Peyer's patch (tissue), 4 donors: ENCODE results near the gene POTEG.
"Not testable (repeated sequence)": the region's sequence is repeated elsewhere in the genome, so short reads cannot be mapped to it uniquely, and the experiment has no call there.

ENCODE experiments used
- POLR2A ChIP-seq, 2 donors: fragments of 450-650 bp; IDR thresholded peaks; one replicate each; pipeline ENCODE4 v1.5.1; 2017; ENCODE audit warnings: antibody characterized with exemption in 2 of 2, mild to moderate bottlenecking in 2 of 2, moderate library complexity in 2 of 2
- TF ChIP-seq, protein P1 (sequence below), 6 experiments: fragments of 450-650 bp in 4 of 6; fragments of 200-600 bp in 2 of 6; sonication (generic) in 1 of 6; IDR thresholded peaks; one replicate each; pipeline ENCODE4 v1.5.1; 2017 to 2019; ENCODE audit warnings: antibody characterized with exemption in 6 of 6, mild to moderate bottlenecking in 3 of 6, moderate library complexity in 1 of 6

DNA sequence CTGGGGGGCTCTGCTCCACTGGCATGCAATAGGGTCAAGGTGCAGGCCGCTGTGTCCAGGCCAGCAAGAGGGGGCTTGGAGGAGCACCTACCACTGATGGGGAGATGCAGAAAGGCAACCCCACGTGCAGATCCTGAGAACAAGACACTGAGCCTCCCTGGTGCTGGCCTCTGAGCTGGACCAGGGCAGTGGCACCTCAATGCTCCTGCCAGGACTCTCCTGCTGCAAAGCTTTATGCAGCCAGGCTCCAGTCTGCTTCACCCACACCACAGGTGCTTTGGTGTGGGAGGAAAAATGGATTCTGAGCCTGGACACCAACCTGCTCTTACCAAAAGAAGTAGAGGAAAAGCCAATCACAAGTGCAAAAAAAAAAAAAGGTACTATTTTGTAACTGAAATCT is 1.7 kb upstream of the POTEG start:
- TF ChIP-seq, protein P1, sequence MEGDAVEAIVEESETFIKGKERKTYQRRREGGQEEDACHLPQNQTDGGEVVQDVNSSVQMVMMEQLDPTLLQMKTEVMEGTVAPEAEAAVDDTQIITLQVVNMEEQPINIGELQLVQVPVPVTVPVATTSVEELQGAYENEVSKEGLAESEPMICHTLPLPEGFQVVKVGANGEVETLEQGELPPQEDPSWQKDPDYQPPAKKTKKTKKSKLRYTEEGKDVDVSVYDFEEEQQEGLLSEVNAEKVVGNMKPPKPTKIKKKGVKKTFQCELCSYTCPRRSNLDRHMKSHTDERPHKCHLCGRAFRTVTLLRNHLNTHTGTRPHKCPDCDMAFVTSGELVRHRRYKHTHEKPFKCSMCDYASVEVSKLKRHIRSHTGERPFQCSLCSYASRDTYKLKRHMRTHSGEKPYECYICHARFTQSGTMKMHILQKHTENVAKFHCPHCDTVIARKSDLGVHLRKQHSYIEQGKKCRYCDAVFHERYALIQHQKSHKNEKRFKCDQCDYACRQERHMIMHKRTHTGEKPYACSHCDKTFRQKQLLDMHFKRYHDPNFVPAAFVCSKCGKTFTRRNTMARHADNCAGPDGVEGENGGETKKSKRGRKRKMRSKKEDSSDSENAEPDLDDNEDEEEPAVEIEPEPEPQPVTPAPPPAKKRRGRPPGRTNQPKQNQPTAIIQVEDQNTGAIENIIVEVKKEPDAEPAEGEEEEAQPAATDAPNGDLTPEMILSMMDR (IDR thresholded peaks at IDR 0.05): not testable (repeated sequence)
- TF ChIP-seq POLR2A (IDR thresholded peaks at IDR 0.05): not testable (repeated sequence)
